K562 (cell line): ENCODE results near the gene LHX5. TPM values are rescaled to one million over a fixed set of nuclear protein-coding genes. Genes with fewer than 3 reads are reported as not detected.

ENCODE experiments used
- CXXC5 ChIP-seq: fragments of 250-450 bp; sonication (Bioruptor Pico); IDR thresholded peaks from 2 replicates; pipeline ENCODE4 v1.8.0; 2022; ENCODE audit warnings: inconsistent platforms, mild to moderate bottlenecking, moderate library complexity
- ETV5 ChIP-seq: sonication (generic); formaldehyde crosslinking; IDR thresholded peaks from 2 replicates; pipeline ENCODE4 v1.4.0; 2020; ENCODE audit warnings: low read depth, mild to moderate bottlenecking, missing genetic modification reagents
- FOXK2 ChIP-seq, 2 experiments: fragments of 450-650 bp; IDR thresholded peaks in 1 of 2; conservative IDR thresholded peaks in 1 of 2; 2 replicates each; pipeline ENCODE4 v1.6.1; 2016; ENCODE audit warnings: low read depth in 2 of 2, mild to moderate bottlenecking in 1 of 2
- GABPA ChIP-seq: fragments of 200-800 bp; sonication (Bioruptor generic); conservative IDR thresholded peaks from 2 replicates; pipeline ENCODE4 v1.6.1; 2016; ENCODE audit warnings: low read depth, missing genetic modification characterization, missing compliant biosample characterization
- GATAD2A ChIP-seq: fragments of 450-650 bp; IDR thresholded peaks from 2 replicates; pipeline ENCODE4 v1.6.1; 2017
- MTA1 ChIP-seq: fragments of 450-650 bp; IDR thresholded peaks from 2 replicates; pipeline ENCODE4 v1.6.1; 2017; ENCODE audit warnings: borderline replicate concordance
- POLR2AphosphoS2 ChIP-seq: IDR thresholded peaks from 2 replicates; pipeline ENCODE4 v1.6.1; 2012; ENCODE audit warnings: low read length, improper control_type of control experiment
- SMAD4 ChIP-seq: fragments of 250-450 bp; sonication (Bioruptor Pico); conservative IDR thresholded peaks from 2 replicates; pipeline ENCODE4 v1.8.0; 2021; ENCODE audit warnings: inconsistent platforms, mild to moderate bottlenecking, moderate library complexity
- SMARCB1 ChIP-seq: IDR thresholded peaks from 2 replicates; pipeline ENCODE4 v1.6.1; 2011; ENCODE audit warnings: improper control_type of control experiment, low read depth; ENCODE audit not compliant: insufficient read length
- ZNF217 ChIP-seq: sonication (generic); formaldehyde crosslinking; IDR thresholded peaks from 2 replicates; pipeline ENCODE4 v1.8.0; 2022; ENCODE audit warnings: mild to moderate bottlenecking, missing genetic modification reagents
- ZNF668 ChIP-seq: fragments of 250-450 bp; sonication (Bioruptor Pico); IDR thresholded peaks from 2 replicates; pipeline ENCODE4 v1.8.0; 2022; ENCODE audit warnings: mild to moderate bottlenecking, inconsistent platforms
- ZNF699 ChIP-seq: fragments of 250-450 bp; sonication (Bioruptor Pico); IDR thresholded peaks from 2 replicates; pipeline ENCODE4 v1.8.0; 2021; ENCODE audit warnings: mild to moderate bottlenecking, moderate library complexity; ENCODE audit not compliant: insufficient replicate concordance
- polyA plus RNA-seq, 8 experiments: library from polyadenylated mRNA; depleted of rRNA in 4 of 8; stranded (reverse) in 5 of 8; unstranded in 3 of 8; fragments of >200 nt; fragmentation: Nextera tagmentation in 2 of 8; fragmentation: Illumina TruSeq in 1 of 8; extraction: Ambion mirVana in 2 of 8; extraction: Trizol in 1 of 8; gene quantifications; 2 replicates each; pipeline versions ENCODE4 v1.2.1 to v1.2.3, GENCODE V29; 2011 to 2014; ENCODE audit warnings: inconsistent platforms in 1 of 8, missing spikeins in 1 of 8
- total RNA-seq, 7 experiments: library from RNA; depleted of rRNA in 6 of 7; stranded (reverse); fragments of >200 nt in 6 of 7; fragmentation: Illumina TruSeq in 2 of 7; extraction: Trizol in 2 of 7; gene quantifications; 2 replicates each; pipeline versions ENCODE4 v1.2.1 to v1.2.3, GENCODE V29; 2011 to 2021; ENCODE audit warnings: low replicate concordance in 1 of 7
- TF ChIP-seq, protein P1 (sequence below), 2 experiments: IDR thresholded peaks; 2 replicates each; pipeline ENCODE4 v1.6.1; 2012; ENCODE audit warnings: improper control_type of control experiment in 2 of 2, low read depth in 2 of 2, low read length in 2 of 2, borderline replicate concordance in 1 of 2
- TF ChIP-seq, protein P2 (sequence below): fragments of 200-400 bp; formaldehyde crosslinking; IDR thresholded peaks from 2 replicates; pipeline ENCODE4 v1.6.1; 2017; ENCODE audit warnings: mild to moderate bottlenecking, low read depth, low read length, moderate library complexity
- TF ChIP-seq, protein P3 (sequence below), 2 experiments: fragments of 450-650 bp; IDR thresholded peaks; 2 replicates each; pipeline ENCODE4 v1.6.1; 2018; ENCODE audit warnings: mild to moderate bottlenecking in 2 of 2, low read depth in 1 of 2; ENCODE audit not compliant: partially characterized antibody in 2 of 2
- TF ChIP-seq, protein P4 (sequence below): fragments of 250-450 bp; sonication (Bioruptor Pico); IDR thresholded peaks from 2 replicates; pipeline ENCODE4 v1.8.0; 2022; ENCODE audit warnings: inconsistent platforms, mild to moderate bottlenecking, moderate library complexity, borderline replicate concordance

The LHX5 gene
- total and polyA plus RNA-seq, 9 of the 15 experiments (the other 6 are each of a cell fraction or from before 2014, with no cell fraction given), result 0.04 to 0.17 (median 0.05) TPM; not detected in 6

DNA sequence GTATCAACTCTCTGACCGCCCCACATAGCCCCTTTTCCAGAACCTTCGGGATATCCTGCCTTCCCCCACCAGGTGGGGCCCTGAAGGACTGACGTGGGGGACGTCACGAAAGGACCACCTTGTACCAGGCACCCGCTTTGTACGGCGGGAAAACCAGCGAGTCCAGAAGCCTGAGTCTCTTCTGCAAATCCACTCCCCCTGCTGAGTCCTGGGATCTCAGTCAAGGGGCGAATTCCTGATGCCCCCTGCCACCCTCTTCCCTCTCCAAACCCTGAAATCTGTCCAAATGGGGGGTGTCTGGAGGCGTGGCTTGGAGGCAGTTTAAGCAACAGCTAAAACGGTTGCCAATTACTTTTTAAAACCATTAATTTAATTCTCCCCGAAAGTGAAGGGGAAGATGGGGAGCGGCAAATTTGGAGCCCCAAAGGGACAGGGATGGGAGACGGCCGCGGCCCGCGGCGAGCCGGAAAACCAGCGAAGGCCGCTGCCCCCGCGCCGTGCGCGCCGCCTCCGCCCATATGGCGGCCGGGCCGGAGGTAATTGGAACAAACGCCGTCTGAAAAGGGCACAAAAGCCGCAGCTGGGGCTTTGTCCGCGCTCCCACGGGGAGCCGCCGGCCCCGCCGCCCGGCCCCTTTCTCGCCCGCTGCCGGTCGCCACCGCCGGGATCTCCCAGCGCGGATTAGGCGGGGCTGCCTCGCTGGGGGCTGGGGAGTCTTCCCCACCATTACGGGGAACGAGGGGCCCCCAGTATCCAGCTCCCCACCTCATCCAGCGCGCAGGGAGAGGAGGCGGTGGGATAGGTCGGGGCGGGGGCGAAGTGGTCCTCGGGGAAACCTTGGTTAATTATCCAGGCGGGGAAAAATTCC, 6.6 kb downstream of the LHX5 start (continued):
- TF ChIP-seq SMAD4 (CRISPR knock-in tag) (0 out of 2 replicates have a peak, but pooled peaks have one; percentile 28), POLR2AphosphoS2 (no peak), ZNF699 (no peak), ZNF217 (CRISPR knock-in tag) (no peak), FOXK2 (conservative IDR thresholded peaks at IDR 0.05 in 1 of 2, IDR thresholded peaks at IDR 0.05 in 1 of 2; ENCODE audit: low read depth in 2 of 2) (no peak), ZNF668 (no peak), MTA1 (no peak), GATAD2A (no peak), ETV5 (0 out of 2 replicates have a peak, but pooled peaks have one; percentile 44), GABPA (no peak), SMARCB1 (no peak), CXXC5 (CRISPR knock-in tag) (peak; percentile 59; the same call in 1 of the 2 replicates)
- TF ChIP-seq, protein P1, sequence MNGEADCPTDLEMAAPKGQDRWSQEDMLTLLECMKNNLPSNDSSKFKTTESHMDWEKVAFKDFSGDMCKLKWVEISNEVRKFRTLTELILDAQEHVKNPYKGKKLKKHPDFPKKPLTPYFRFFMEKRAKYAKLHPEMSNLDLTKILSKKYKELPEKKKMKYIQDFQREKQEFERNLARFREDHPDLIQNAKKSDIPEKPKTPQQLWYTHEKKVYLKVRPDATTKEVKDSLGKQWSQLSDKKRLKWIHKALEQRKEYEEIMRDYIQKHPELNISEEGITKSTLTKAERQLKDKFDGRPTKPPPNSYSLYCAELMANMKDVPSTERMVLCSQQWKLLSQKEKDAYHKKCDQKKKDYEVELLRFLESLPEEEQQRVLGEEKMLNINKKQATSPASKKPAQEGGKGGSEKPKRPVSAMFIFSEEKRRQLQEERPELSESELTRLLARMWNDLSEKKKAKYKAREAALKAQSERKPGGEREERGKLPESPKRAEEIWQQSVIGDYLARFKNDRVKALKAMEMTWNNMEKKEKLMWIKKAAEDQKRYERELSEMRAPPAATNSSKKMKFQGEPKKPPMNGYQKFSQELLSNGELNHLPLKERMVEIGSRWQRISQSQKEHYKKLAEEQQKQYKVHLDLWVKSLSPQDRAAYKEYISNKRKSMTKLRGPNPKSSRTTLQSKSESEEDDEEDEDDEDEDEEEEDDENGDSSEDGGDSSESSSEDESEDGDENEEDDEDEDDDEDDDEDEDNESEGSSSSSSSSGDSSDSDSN (IDR thresholded peaks at IDR 0.05; ENCODE audit: borderline replicate concordance in 1 of 2, low read depth in 2 of 2, low read length in 2 of 2), result peak; percentile 59 to 60; a peak in 1 of 4 replicates
- TF ChIP-seq, protein P2, sequence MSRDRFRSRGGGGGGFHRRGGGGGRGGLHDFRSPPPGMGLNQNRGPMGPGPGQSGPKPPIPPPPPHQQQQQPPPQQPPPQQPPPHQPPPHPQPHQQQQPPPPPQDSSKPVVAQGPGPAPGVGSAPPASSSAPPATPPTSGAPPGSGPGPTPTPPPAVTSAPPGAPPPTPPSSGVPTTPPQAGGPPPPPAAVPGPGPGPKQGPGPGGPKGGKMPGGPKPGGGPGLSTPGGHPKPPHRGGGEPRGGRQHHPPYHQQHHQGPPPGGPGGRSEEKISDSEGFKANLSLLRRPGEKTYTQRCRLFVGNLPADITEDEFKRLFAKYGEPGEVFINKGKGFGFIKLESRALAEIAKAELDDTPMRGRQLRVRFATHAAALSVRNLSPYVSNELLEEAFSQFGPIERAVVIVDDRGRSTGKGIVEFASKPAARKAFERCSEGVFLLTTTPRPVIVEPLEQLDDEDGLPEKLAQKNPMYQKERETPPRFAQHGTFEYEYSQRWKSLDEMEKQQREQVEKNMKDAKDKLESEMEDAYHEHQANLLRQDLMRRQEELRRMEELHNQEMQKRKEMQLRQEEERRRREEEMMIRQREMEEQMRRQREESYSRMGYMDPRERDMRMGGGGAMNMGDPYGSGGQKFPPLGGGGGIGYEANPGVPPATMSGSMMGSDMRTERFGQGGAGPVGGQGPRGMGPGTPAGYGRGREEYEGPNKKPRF, result no peak
- TF ChIP-seq, protein P3, sequence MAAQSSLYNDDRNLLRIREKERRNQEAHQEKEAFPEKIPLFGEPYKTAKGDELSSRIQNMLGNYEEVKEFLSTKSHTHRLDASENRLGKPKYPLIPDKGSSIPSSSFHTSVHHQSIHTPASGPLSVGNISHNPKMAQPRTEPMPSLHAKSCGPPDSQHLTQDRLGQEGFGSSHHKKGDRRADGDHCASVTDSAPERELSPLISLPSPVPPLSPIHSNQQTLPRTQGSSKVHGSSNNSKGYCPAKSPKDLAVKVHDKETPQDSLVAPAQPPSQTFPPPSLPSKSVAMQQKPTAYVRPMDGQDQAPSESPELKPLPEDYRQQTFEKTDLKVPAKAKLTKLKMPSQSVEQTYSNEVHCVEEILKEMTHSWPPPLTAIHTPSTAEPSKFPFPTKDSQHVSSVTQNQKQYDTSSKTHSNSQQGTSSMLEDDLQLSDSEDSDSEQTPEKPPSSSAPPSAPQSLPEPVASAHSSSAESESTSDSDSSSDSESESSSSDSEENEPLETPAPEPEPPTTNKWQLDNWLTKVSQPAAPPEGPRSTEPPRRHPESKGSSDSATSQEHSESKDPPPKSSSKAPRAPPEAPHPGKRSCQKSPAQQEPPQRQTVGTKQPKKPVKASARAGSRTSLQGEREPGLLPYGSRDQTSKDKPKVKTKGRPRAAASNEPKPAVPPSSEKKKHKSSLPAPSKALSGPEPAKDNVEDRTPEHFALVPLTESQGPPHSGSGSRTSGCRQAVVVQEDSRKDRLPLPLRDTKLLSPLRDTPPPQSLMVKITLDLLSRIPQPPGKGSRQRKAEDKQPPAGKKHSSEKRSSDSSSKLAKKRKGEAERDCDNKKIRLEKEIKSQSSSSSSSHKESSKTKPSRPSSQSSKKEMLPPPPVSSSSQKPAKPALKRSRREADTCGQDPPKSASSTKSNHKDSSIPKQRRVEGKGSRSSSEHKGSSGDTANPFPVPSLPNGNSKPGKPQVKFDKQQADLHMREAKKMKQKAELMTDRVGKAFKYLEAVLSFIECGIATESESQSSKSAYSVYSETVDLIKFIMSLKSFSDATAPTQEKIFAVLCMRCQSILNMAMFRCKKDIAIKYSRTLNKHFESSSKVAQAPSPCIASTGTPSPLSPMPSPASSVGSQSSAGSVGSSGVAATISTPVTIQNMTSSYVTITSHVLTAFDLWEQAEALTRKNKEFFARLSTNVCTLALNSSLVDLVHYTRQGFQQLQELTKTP (IDR thresholded peaks at IDR 0.05; ENCODE audit: low read depth in 1 of 2, partially characterized antibody in 2 of 2), result no peak
- TF ChIP-seq, protein P4, sequence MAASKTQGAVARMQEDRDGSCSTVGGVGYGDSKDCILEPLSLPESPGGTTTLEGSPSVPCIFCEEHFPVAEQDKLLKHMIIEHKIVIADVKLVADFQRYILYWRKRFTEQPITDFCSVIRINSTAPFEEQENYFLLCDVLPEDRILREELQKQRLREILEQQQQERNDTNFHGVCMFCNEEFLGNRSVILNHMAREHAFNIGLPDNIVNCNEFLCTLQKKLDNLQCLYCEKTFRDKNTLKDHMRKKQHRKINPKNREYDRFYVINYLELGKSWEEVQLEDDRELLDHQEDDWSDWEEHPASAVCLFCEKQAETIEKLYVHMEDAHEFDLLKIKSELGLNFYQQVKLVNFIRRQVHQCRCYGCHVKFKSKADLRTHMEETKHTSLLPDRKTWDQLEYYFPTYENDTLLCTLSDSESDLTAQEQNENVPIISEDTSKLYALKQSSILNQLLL (CRISPR knock-in tag), result no peak
